Esophagus muscularis mucosa (tissue), 4 donors: ENCODE results near the gene HK2.

Experiments
- EP300 ChIP-seq: sonication (generic); formaldehyde crosslinking; IDR thresholded peaks from one replicate; pipeline ENCODE4 v1.6.1; 2017; ENCODE audit warnings: antibody characterized with exemption
- POLR2A ChIP-seq: fragments of 450-650 bp; IDR thresholded peaks from one replicate; pipeline ENCODE4 v1.6.1; 2017; ENCODE audit warnings: antibody characterized with exemption, moderate library complexity, mild to moderate bottlenecking, low read depth
- TF ChIP-seq, protein P1 (sequence below), 3 experiments: fragments of 200-600 bp in 2 of 3; fragments of 450-650 bp in 1 of 3; sonication (generic) in 2 of 3; IDR thresholded peaks; one replicate each; pipeline ENCODE4 v1.5.1; 2017 to 2019; ENCODE audit warnings: antibody characterized with exemption in 3 of 3, mild to moderate bottlenecking in 2 of 3, moderate library complexity in 1 of 3

DNA sequence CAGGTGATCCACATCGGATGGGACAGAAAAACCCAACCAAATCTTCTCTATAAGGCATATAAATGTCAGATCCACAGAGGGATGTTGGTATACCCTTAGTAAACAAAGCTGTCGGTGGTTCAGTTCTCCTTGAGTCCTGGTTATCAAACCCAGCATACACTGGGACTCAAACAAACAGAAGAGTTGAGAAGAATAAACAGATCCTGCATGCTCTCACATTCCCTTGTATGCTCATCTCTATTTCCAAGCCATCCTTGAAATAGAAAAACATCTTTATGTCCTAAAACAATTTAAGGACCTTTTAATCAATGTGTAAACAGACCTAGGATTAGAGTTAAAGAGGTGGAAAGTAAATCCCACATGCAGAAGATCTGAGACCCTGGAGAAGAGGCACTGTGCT is 19.8 kb upstream of the HK2 start:
- TF ChIP-seq POLR2A (no peak), EP300 (no peak)
- TF ChIP-seq, protein P1, sequence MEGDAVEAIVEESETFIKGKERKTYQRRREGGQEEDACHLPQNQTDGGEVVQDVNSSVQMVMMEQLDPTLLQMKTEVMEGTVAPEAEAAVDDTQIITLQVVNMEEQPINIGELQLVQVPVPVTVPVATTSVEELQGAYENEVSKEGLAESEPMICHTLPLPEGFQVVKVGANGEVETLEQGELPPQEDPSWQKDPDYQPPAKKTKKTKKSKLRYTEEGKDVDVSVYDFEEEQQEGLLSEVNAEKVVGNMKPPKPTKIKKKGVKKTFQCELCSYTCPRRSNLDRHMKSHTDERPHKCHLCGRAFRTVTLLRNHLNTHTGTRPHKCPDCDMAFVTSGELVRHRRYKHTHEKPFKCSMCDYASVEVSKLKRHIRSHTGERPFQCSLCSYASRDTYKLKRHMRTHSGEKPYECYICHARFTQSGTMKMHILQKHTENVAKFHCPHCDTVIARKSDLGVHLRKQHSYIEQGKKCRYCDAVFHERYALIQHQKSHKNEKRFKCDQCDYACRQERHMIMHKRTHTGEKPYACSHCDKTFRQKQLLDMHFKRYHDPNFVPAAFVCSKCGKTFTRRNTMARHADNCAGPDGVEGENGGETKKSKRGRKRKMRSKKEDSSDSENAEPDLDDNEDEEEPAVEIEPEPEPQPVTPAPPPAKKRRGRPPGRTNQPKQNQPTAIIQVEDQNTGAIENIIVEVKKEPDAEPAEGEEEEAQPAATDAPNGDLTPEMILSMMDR (IDR thresholded peaks at IDR 0.05) = no peak
